ENCODE data around the gene SUMO3.

DNA sequence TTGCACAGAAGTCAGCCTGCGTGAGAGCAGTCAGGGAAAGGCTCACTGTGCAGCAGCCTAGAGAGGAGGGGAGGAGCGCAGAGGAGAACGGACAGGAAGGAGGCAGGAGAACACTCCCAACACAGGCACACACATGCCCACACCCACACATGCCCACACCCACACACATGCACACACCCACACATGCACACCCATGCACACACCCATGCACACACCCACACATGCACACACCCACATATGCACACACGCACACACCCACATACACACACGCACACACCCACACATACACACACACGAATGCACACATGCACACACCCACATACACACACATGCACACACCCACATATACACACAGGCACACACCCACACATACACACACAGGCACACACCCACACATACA is 7.1 kb downstream of the SUMO3 start:
- TF ChIP-seq, protein P1, sequence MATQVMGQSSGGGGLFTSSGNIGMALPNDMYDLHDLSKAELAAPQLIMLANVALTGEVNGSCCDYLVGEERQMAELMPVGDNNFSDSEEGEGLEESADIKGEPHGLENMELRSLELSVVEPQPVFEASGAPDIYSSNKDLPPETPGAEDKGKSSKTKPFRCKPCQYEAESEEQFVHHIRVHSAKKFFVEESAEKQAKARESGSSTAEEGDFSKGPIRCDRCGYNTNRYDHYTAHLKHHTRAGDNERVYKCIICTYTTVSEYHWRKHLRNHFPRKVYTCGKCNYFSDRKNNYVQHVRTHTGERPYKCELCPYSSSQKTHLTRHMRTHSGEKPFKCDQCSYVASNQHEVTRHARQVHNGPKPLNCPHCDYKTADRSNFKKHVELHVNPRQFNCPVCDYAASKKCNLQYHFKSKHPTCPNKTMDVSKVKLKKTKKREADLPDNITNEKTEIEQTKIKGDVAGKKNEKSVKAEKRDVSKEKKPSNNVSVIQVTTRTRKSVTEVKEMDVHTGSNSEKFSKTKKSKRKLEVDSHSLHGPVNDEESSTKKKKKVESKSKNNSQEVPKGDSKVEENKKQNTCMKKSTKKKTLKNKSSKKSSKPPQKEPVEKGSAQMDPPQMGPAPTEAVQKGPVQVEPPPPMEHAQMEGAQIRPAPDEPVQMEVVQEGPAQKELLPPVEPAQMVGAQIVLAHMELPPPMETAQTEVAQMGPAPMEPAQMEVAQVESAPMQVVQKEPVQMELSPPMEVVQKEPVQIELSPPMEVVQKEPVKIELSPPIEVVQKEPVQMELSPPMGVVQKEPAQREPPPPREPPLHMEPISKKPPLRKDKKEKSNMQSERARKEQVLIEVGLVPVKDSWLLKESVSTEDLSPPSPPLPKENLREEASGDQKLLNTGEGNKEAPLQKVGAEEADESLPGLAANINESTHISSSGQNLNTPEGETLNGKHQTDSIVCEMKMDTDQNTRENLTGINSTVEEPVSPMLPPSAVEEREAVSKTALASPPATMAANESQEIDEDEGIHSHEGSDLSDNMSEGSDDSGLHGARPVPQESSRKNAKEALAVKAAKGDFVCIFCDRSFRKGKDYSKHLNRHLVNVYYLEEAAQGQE (IDR thresholded peaks at IDR 0.05; ENCODE audit: insufficient read depth in 1 of 2, low read depth in 2 of 2, low read length in 1 of 2) = no peak
- TF ChIP-seq POLR2AphosphoS5 (IDR thresholded peaks at IDR 0.05; ENCODE audit: low read depth, low read length) (no peak), SIN3A (IDR thresholded peaks at IDR 0.05; ENCODE audit: borderline replicate concordance, insufficient read depth, low read depth, low read length) (no peak)
- TF ChIP-seq, protein P2, sequence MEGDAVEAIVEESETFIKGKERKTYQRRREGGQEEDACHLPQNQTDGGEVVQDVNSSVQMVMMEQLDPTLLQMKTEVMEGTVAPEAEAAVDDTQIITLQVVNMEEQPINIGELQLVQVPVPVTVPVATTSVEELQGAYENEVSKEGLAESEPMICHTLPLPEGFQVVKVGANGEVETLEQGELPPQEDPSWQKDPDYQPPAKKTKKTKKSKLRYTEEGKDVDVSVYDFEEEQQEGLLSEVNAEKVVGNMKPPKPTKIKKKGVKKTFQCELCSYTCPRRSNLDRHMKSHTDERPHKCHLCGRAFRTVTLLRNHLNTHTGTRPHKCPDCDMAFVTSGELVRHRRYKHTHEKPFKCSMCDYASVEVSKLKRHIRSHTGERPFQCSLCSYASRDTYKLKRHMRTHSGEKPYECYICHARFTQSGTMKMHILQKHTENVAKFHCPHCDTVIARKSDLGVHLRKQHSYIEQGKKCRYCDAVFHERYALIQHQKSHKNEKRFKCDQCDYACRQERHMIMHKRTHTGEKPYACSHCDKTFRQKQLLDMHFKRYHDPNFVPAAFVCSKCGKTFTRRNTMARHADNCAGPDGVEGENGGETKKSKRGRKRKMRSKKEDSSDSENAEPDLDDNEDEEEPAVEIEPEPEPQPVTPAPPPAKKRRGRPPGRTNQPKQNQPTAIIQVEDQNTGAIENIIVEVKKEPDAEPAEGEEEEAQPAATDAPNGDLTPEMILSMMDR (IDR thresholded peaks at IDR 0.05) = no peak

Measured in Panc1 (cell line).